ENCODE data around the gene CDH4. TPM values are rescaled to one million over a fixed set of nuclear protein-coding genes. Genes with fewer than 3 reads are reported as not detected.

Gene CDH4
- total RNA-seq, 1 experiment from 2014 or later: 5.3 TPM

DNA sequence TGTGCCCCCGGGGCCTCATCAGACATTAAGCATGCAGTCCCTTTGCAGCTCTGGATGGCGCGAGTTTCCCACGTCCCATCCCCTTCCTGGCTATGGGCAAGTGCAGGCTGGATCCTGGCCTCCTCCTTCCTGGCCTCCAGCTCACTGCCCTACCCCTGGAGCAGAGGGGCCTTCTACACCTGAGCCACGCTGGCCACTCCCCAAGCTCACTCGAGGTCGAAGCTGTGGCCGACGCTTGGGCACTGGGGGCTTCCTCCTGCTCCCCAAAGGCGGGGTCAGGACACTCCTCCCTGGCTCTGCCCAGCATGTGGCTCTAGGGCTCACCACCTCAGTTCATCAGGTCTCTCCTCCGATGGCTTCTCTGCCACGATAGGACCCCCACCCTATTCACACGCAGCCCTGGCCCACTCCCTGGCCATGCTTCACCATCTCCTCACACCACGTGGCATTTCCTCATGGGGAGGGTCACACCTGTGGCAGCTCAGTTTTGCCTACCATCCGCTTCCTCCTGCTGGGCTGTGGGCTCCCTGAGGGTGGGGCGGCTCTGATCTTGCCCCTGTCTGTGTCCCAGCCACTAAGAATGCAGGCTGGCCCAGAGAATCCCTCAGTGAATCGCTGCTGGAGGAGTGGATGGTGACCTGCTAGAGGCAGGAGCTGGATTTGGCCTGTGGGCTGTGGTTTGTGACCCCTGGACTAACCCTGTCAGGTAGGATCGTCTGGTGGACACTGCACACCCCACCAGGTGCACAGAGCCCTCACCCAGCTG lies 532.9 kb downstream of the CDH4 start (continued):
- TF ChIP-seq ATF2 (CRISPR knock-in tag; IDR thresholded peaks at IDR 0.05; ENCODE audit: borderline replicate concordance, low read depth) (no peak), MYBL2 (CRISPR knock-in tag; IDR thresholded peaks at IDR 0.05) (no peak), FOXP1 (CRISPR knock-in tag; IDR thresholded peaks at IDR 0.05; ENCODE audit: borderline replicate concordance) (no peak), TCF7 (CRISPR knock-in tag; IDR thresholded peaks at IDR 0.05; ENCODE audit: low read depth) (no peak), CBFB (CRISPR knock-in tag; IDR thresholded peaks at IDR 0.05; ENCODE audit: low read depth) (no peak), ZNF219 (CRISPR knock-in tag; IDR thresholded peaks at IDR 0.05; ENCODE audit: borderline replicate concordance) (no peak), IRF2 (CRISPR knock-in tag; IDR thresholded peaks at IDR 0.05; ENCODE audit: borderline replicate concordance, low read depth) (no peak)
- TF ChIP-seq, protein P1, sequence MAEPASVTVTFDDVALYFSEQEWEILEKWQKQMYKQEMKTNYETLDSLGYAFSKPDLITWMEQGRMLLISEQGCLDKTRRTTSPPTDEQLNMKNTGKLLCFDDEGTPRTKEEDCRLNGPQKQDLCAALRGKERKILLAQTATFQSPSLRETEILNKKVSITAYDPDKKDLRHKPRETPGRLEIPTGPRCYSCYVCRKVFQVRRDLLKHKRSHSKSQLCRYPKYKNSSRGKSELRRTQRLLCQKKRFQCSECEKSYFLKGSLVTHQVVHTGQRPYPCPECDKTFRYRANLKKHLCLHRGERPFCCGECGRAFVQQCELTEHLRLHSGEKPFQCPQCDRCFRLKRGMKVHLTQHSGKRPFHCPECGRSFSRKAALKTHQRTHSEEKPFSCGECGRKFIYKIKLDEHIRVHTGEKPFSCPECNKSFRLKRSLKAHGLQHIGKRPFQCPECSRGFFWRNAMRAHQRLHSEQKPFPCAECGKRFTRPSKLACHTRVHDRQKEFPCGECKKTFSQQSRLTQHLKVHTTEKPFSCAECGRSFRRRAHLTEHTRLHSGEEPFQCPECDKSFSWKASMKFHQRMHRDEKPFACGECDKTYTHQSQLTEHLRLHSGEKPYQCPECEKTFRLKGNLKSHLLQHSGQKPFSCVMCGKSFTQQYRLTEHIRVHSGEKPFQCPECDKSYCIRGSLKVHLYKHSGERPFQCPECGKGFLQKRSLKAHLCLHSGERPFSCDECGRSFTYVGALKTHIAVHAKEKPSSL (CRISPR knock-in tag; conservative IDR thresholded peaks at IDR 0.05): no peak

GRCh38 chr20:61785567-61785816 lies 533.4 kb downstream of the CDH4 start:
- no peaks in the 10 kb centered on the region for H3K4me1 Mint-ChIP-seq
- H3K4me3 Mint-ChIP-seq: no peak overlapping the region
- peaks cover 20% of the 10 kb centered on the region for H3K27me3 Mint-ChIP-seq (ENCODE audit: low read depth)
- DNase-seq (ENCODE audit: low spot score): no peak
- no peaks in the 10 kb centered on the region; the same call in none of the 2 replicates for H3K36me3 Mint-ChIP-seq
- H3K27ac Mint-ChIP-seq: no peak overlapping the region
- no peak for ATAC-seq
- ChIA-PET CTCF (no interaction called here), POLR2A (no interaction called here)
- H3K9me3 Mint-ChIP-seq: peaks cover 17% of the 10 kb centered on the region
- TF ChIP-seq SMAD3 (CRISPR knock-in tag; IDR thresholded peaks at IDR 0.05; ENCODE audit: borderline replicate concordance) (no peak), ZNF263 (CRISPR knock-in tag; IDR thresholded peaks at IDR 0.05; ENCODE audit: low read depth) (no peak), ZNF423 (CRISPR knock-in tag; IDR thresholded peaks at IDR 0.05) (no peak), ZNF317 (CRISPR knock-in tag; IDR thresholded peaks at IDR 0.05; ENCODE audit: borderline replicate concordance, low read depth) (no peak), ZNF219 (CRISPR knock-in tag; IDR thresholded peaks at IDR 0.05; ENCODE audit: borderline replicate concordance) (no peak), JUN (CRISPR knock-in tag; IDR thresholded peaks at IDR 0.05) (no peak), KAT7 (CRISPR knock-in tag; IDR thresholded peaks at IDR 0.05; ENCODE audit: borderline replicate concordance) (no peak), PREB (CRISPR knock-in tag; IDR thresholded peaks at IDR 0.05; ENCODE audit: borderline replicate concordance) (no peak), MLX (CRISPR knock-in tag; IDR thresholded peaks at IDR 0.05) (no peak), NFATC4 (CRISPR knock-in tag; IDR thresholded peaks at IDR 0.05) (no peak), PRRX2 (CRISPR knock-in tag; IDR thresholded peaks at IDR 0.05) (no peak), EMX1 (CRISPR knock-in tag; IDR thresholded peaks at IDR 0.05) (no peak), E2F5 (CRISPR knock-in tag; IDR thresholded peaks at IDR 0.05) (no peak), CREM (CRISPR knock-in tag; IDR thresholded peaks at IDR 0.05) (no peak), CBFB (CRISPR knock-in tag; IDR thresholded peaks at IDR 0.05; ENCODE audit: low read depth) (no peak), MXD4 (CRISPR knock-in tag; IDR thresholded peaks at IDR 0.05; ENCODE audit: borderline replicate concordance) (no peak), ZSCAN18 (CRISPR knock-in tag; IDR thresholded peaks at IDR 0.05) (no peak), ZNF138 (CRISPR knock-in tag; conservative IDR thresholded peaks at IDR 0.05) (no peak)
- TF ChIP-seq, protein P2, sequence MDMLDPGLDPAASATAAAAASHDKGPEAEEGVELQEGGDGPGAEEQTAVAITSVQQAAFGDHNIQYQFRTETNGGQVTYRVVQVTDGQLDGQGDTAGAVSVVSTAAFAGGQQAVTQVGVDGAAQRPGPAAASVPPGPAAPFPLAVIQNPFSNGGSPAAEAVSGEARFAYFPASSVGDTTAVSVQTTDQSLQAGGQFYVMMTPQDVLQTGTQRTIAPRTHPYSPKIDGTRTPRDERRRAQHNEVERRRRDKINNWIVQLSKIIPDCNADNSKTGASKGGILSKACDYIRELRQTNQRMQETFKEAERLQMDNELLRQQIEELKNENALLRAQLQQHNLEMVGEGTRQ (CRISPR knock-in tag; IDR thresholded peaks at IDR 0.05): no peak
- TF ChIP-seq, protein P3, sequence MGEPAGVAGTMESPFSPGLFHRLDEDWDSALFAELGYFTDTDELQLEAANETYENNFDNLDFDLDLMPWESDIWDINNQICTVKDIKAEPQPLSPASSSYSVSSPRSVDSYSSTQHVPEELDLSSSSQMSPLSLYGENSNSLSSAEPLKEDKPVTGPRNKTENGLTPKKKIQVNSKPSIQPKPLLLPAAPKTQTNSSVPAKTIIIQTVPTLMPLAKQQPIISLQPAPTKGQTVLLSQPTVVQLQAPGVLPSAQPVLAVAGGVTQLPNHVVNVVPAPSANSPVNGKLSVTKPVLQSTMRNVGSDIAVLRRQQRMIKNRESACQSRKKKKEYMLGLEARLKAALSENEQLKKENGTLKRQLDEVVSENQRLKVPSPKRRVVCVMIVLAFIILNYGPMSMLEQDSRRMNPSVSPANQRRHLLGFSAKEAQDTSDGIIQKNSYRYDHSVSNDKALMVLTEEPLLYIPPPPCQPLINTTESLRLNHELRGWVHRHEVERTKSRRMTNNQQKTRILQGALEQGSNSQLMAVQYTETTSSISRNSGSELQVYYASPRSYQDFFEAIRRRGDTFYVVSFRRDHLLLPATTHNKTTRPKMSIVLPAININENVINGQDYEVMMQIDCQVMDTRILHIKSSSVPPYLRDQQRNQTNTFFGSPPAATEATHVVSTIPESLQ (CRISPR knock-in tag; IDR thresholded peaks at IDR 0.05): no peak
